ENCODE measurements around the gene ZSWIM3.

The ZSWIM3 gene

DNA sequence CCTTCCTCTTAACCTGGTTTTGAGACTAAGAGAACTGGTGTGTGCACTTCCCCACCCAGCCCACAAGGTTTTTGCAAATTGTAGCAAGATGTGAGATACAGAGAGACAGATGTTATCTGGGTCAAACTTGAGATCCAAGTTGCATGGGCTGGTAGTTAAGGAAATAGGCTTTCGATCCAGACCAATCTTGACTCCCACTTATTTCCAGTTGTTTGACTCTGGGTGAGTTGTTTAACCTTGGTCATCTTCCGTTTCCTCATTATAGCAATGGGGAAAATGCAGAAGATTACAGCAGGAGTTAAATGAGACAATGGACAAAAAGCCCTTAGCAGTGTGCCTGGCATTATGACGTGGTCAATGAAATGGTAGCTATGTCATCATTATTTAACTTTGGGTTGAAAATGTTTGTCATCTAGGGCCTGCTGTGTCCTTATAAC, 22.1 kb upstream of the ZSWIM3 start:
- no peak for DNase-seq (ENCODE audit: low read depth, low spot score)
- peak overlapping the region; percentile 29 for H3K4me3 ChIP-seq (ENCODE audit: low read depth, low read length)
- TF ChIP-seq, protein P1, sequence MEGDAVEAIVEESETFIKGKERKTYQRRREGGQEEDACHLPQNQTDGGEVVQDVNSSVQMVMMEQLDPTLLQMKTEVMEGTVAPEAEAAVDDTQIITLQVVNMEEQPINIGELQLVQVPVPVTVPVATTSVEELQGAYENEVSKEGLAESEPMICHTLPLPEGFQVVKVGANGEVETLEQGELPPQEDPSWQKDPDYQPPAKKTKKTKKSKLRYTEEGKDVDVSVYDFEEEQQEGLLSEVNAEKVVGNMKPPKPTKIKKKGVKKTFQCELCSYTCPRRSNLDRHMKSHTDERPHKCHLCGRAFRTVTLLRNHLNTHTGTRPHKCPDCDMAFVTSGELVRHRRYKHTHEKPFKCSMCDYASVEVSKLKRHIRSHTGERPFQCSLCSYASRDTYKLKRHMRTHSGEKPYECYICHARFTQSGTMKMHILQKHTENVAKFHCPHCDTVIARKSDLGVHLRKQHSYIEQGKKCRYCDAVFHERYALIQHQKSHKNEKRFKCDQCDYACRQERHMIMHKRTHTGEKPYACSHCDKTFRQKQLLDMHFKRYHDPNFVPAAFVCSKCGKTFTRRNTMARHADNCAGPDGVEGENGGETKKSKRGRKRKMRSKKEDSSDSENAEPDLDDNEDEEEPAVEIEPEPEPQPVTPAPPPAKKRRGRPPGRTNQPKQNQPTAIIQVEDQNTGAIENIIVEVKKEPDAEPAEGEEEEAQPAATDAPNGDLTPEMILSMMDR (IDR thresholded peaks at IDR 0.05; ENCODE audit: insufficient read depth, low read length, missing control alignments), result no peak
- ChIA-PET POLR2A (no interaction called here), CTCF (interaction anchor here (1.1 to 1.6 kb wide), 2 partner anchors 134 to 1786 kb away, joined by 3 to 10 read pairs; no protein-coding TSS in a partner anchor)

DNA sequence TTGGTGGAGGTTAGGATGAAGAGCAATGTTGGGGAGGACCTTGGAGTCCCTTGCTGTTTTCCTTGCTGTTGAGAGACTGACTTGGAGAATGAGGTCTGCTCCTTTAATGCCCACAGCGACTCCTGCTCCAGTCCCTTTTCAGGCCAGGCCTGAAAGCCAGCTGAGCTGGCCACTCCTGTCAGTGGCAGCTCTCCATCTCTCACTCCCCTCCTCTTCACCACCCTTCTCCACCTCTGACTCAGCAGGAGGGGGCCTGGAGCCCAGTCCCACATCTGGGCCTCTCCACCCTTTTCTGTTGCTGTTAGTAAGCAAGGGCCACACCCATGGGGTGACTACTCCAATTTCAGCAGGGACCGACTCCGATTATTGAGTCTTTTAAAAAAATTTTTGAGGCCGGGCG, 21.6 kb upstream of the ZSWIM3 start:
- TF ChIP-seq, protein P1 (IDR thresholded peaks at IDR 0.05; ENCODE audit: insufficient read depth, low read length, missing control alignments), result no peak
- DNase-seq (ENCODE audit: low read depth, low spot score), result no peak
- ChIA-PET POLR2A (no interaction called here), CTCF (interaction anchor here (1.6 kb wide), 1 partner anchor 134 kb away, joined by 10 read pairs; no protein-coding TSS in a partner anchor)
- peak overlapping the region; percentile 29 for H3K4me3 ChIP-seq (ENCODE audit: low read depth, low read length)

DNA sequence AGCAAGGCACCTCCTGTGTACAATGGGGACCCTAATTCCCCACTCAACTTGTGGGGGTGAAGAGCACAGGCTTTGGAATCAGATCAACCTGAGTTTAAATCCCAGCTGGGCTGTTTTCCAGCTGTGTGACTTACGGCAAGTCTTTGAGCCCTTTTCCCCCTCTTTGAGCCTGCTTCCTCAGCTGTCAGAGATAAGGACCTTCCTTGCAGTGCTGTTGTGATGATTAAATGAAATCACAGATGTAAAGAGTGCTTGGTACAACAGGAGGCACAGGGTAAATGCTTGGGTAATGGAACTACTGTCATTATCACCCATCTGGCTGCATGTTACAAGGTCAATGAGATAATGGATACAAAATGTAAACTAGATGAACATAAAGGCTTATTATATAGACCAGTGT, 20.6 kb upstream of the ZSWIM3 start:
- DNase-seq (ENCODE audit: low read depth, low spot score), result no peak
- TF ChIP-seq, protein P1 (IDR thresholded peaks at IDR 0.05; ENCODE audit: insufficient read depth, low read length, missing control alignments), result no peak
- POLR2A ChIA-PET, result interaction anchor here (0.6 kb wide), 1 partner anchor 1401 kb away, joined by 4 read pairs; no protein-coding TSS in a partner anchor
- peak overlapping the region; percentile 3; the same call in 1 of the 2 replicates for H3K4me3 ChIP-seq (ENCODE audit: low read depth, low read length)
- CTCF ChIA-PET, result interaction anchor here (1.5 kb wide), 1 partner anchor 56 kb away, joined by 3 read pairs; no protein-coding TSS in a partner anchor

DNA sequence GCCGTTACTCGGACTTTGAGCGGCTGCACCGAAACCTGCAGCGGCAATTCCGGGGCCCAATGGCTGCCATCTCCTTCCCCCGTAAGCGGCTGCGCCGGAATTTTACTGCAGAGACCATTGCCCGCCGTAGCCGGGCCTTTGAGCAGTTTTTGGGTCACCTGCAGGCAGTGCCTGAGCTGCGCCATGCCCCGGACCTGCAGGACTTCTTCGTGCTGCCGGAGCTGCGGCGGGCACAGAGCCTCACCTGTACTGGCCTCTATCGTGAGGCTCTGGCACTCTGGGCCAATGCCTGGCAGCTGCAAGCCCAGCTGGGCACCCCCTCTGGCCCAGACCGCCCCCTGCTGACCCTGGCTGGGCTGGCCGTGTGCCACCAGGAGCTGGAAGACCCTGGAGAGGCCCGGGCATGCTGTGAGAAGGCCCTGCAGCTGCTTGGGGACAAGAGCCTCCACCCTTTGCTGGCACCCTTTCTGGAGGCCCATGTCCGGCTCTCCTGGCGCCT, 16.7 kb upstream of the ZSWIM3 start:
- ChIA-PET POLR2A (interaction anchor here (1.0 to 1.5 kb wide), 3 partner anchors 11 to 40 kb away, joined by 3 to 4 read pairs (median 3); partner anchors contain the start of genes ACOT8 and ZSWIM1), CTCF (interaction anchor here (1.4 kb wide), 1 partner anchor 49 kb away, joined by 3 read pairs; no protein-coding TSS in a partner anchor)
- TF ChIP-seq, protein P1 (IDR thresholded peaks at IDR 0.05; ENCODE audit: insufficient read depth, low read length, missing control alignments), result no peak
- no peak for DNase-seq (ENCODE audit: low read depth, low spot score)
- no peak overlapping the region for H3K4me3 ChIP-seq (ENCODE audit: low read depth, low read length)

DNA sequence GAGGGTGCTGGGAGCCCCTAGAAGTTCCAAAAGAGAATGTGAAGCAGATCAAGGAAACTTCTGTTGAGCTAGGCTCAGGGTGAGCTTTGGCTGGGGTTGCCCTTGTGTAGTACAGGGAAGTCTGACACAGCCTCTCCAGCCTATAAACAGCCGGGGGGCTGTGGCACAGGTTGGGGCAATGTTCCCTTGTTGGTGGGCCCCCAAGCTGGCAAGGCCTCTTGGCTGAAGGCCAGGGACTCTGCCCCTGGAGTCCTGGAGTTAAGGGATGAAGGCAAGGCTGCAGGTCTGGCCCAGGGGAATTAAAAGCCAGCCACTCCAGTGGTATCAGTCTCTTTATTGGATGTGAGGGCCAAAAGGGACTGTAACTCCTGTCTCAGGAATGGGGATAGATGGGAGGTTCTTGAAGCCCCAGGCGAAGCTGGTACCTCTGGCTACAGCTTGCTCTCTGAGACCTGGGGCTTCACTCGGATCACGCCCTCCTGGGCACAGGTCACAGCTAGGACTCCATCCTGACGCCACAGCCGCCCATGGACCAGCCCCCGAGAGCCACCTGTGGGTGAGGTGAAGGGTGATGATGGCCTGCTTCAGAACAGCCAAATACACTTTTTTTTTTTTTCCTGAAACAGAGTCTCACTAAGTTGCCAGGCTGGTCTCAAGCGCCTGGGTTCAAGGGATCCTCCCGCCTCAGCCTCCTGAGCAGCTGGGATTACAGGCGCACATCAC, 15.8 kb upstream of the ZSWIM3 start:
- CTCF ChIA-PET, result interaction anchor here (1.0 to 2.1 kb wide), 4 partner anchors 18 to 49 kb away, joined by 3 to 6 read pairs (median 3); no protein-coding TSS in a partner anchor
- TF ChIP-seq, protein P1 (IDR thresholded peaks at IDR 0.05; ENCODE audit: insufficient read depth, low read length, missing control alignments), result no peak

More for the DNA sequence above, 15.8 kb upstream of the ZSWIM3 start:
- POLR2A ChIA-PET, result interaction anchor here (0.7 to 1.9 kb wide), 5 partner anchors 8 to 93 kb away, joined by 3 to 9 read pairs (median 4); partner anchors contain the start of genes ACOT8, PCIF1 and SNX21
- no peak for DNase-seq (ENCODE audit: low read depth, low spot score)
- no peak overlapping the region for H3K4me3 ChIP-seq (ENCODE audit: low read depth, low read length)

All from AG04449 (cell line).